HEK293 (cell line): Measurements from ENCODE around the gene MCM6.

Experiments used
- GLIS1 ChIP-seq: fragments of 450-650 bp; formaldehyde crosslinking; IDR thresholded peaks from 2 replicates; pipeline ENCODE4 v1.5.1; 2016; ENCODE audit warnings: missing biosample characterization, missing genetic modification characterization
- OVOL3 ChIP-seq: fragments of 450-650 bp; formaldehyde crosslinking; IDR thresholded peaks from 2 replicates; pipeline ENCODE4 v1.5.1; 2016; ENCODE audit warnings: missing biosample characterization, missing genetic modification characterization
- PRDM1 ChIP-seq: fragments of 450-650 bp; formaldehyde crosslinking; IDR thresholded peaks from 2 replicates; pipeline ENCODE4; 2016; ENCODE audit warnings: missing biosample characterization, missing genetic modification characterization
- SCRT1 ChIP-seq: fragments of 450-650 bp; formaldehyde crosslinking; IDR thresholded peaks from 2 replicates; pipeline ENCODE4 v1.5.1; 2016; ENCODE audit warnings: missing biosample characterization, missing genetic modification characterization, borderline replicate concordance
- SCRT2 ChIP-seq: fragments of 450-650 bp; formaldehyde crosslinking; IDR thresholded peaks from 2 replicates; pipeline ENCODE4 v1.5.1; 2016; ENCODE audit warnings: missing biosample characterization, missing genetic modification characterization
- ZBTB20 ChIP-seq: fragments of 450-650 bp; formaldehyde crosslinking; IDR thresholded peaks from 2 replicates; pipeline ENCODE4 v1.5.1; 2016; ENCODE audit warnings: missing biosample characterization, missing genetic modification characterization
- ZBTB48 ChIP-seq: fragments of 450-650 bp; formaldehyde crosslinking; IDR thresholded peaks from 2 replicates; pipeline ENCODE4 v1.5.1; 2016; ENCODE audit warnings: missing biosample characterization, missing genetic modification characterization
- ZIC2 ChIP-seq: fragments of 450-650 bp; formaldehyde crosslinking; IDR thresholded peaks from 2 replicates; pipeline ENCODE4 v1.5.1; 2016; ENCODE audit warnings: missing biosample characterization, missing genetic modification characterization
- ZNF121 ChIP-seq: fragments of 450-650 bp; formaldehyde crosslinking; IDR thresholded peaks from 2 replicates; pipeline ENCODE4 v1.5.1; 2016; ENCODE audit warnings: missing biosample characterization, missing genetic modification characterization
- ZNF138 ChIP-seq: fragments of 450-650 bp; formaldehyde crosslinking; IDR thresholded peaks from 2 replicates; pipeline ENCODE4 v1.5.1; 2016; ENCODE audit warnings: missing biosample characterization, missing genetic modification characterization, borderline replicate concordance
- ZNF140 ChIP-seq: fragments of 450-650 bp; formaldehyde crosslinking; IDR thresholded peaks from 2 replicates; pipeline ENCODE4 v1.5.1; 2016; ENCODE audit warnings: missing biosample characterization, missing genetic modification characterization
- ZNF19 ChIP-seq: fragments of 450-650 bp; formaldehyde crosslinking; IDR thresholded peaks from 2 replicates; pipeline ENCODE4; 2016; ENCODE audit warnings: missing biosample characterization, missing genetic modification characterization, low read depth
- ZNF223 ChIP-seq: fragments of 450-650 bp; formaldehyde crosslinking; IDR thresholded peaks from 2 replicates; pipeline ENCODE4 v1.5.1; 2016; ENCODE audit warnings: missing biosample characterization, missing genetic modification characterization
- ZNF24 ChIP-seq: fragments of 450-650 bp; formaldehyde crosslinking; IDR thresholded peaks from 2 replicates; pipeline ENCODE4 v1.5.1; 2016; ENCODE audit warnings: missing biosample characterization, missing genetic modification characterization
- ZNF311 ChIP-seq: fragments of 450-650 bp; formaldehyde crosslinking; IDR thresholded peaks from 2 replicates; pipeline ENCODE4 v1.5.1; 2017; ENCODE audit warnings: missing biosample characterization, missing genetic modification characterization, borderline replicate concordance
- ZNF366 ChIP-seq: fragments of 450-650 bp; formaldehyde crosslinking; conservative IDR thresholded peaks from 2 replicates; pipeline ENCODE4 v1.5.1; 2016; ENCODE audit warnings: missing biosample characterization, missing genetic modification characterization
- ZNF391 ChIP-seq: fragments of 450-650 bp; formaldehyde crosslinking; IDR thresholded peaks from 2 replicates; pipeline ENCODE4 v1.5.1; 2016; ENCODE audit warnings: low read depth, missing biosample characterization, missing genetic modification characterization, borderline replicate concordance
- ZNF394 ChIP-seq: fragments of 450-650 bp; formaldehyde crosslinking; IDR thresholded peaks from 2 replicates; pipeline ENCODE4 v1.5.1; 2016; ENCODE audit warnings: missing biosample characterization, missing genetic modification characterization, mild to moderate bottlenecking, moderate library complexity, borderline replicate concordance
- ZNF416 ChIP-seq: fragments of 450-650 bp; formaldehyde crosslinking; IDR thresholded peaks from 2 replicates; pipeline ENCODE4 v1.5.1; 2016; ENCODE audit warnings: missing biosample characterization, missing genetic modification characterization
- ZNF529 ChIP-seq: fragments of 450-650 bp; formaldehyde crosslinking; IDR thresholded peaks from 2 replicates; pipeline ENCODE4 v1.5.1; 2017; ENCODE audit warnings: missing genetic modification characterization, missing biosample characterization; ENCODE audit not compliant: insufficient replicate concordance
- ZNF571 ChIP-seq: fragments of 450-650 bp; formaldehyde crosslinking; IDR thresholded peaks from 2 replicates; pipeline ENCODE4 v1.5.0; 2017; ENCODE audit warnings: missing biosample characterization, missing genetic modification characterization
- ZNF610 ChIP-seq: fragments of 450-650 bp; formaldehyde crosslinking; IDR thresholded peaks from 2 replicates; pipeline ENCODE4 v1.5.1; 2016; ENCODE audit warnings: missing biosample characterization, missing genetic modification characterization, borderline replicate concordance
- ZNF621 ChIP-seq: fragments of 450-650 bp; formaldehyde crosslinking; IDR thresholded peaks from 2 replicates; pipeline ENCODE4 v1.5.1; 2017; ENCODE audit warnings: missing biosample characterization, missing genetic modification characterization
- ZNF626 ChIP-seq: fragments of 450-650 bp; sonication (Bioruptor Pico); formaldehyde crosslinking; IDR thresholded peaks from 2 replicates; pipeline ENCODE4 v1.5.1; 2018; ENCODE audit warnings: missing biosample characterization, missing genetic modification characterization, inconsistent platforms
- ZNF660 ChIP-seq: fragments of 450-650 bp; IDR thresholded peaks from 2 replicates; pipeline ENCODE4 v1.5.1; 2018; ENCODE audit warnings: missing biosample characterization, mild to moderate bottlenecking, missing genetic modification characterization
- ZNF768 ChIP-seq: fragments of 450-650 bp; formaldehyde crosslinking; IDR thresholded peaks from 2 replicates; pipeline ENCODE4 v1.5.1; 2018; ENCODE audit warnings: missing biosample characterization, mild to moderate bottlenecking, missing genetic modification characterization
- ZSCAN30 ChIP-seq: fragments of 450-650 bp; IDR thresholded peaks from 2 replicates; pipeline ENCODE4 v1.5.1; 2018; ENCODE audit warnings: missing biosample characterization, mild to moderate bottlenecking, missing genetic modification characterization, moderate library complexity
- TF ChIP-seq, protein P1 (sequence below): fragments of 450-650 bp; formaldehyde crosslinking; IDR thresholded peaks from 2 replicates; pipeline ENCODE4 v1.5.0; 2017; ENCODE audit warnings: missing biosample characterization, missing genetic modification characterization, borderline replicate concordance
- TF ChIP-seq, protein P2 (sequence below): fragments of 450-650 bp; formaldehyde crosslinking; IDR thresholded peaks from 2 replicates; pipeline ENCODE4 v1.5.1; 2016; ENCODE audit warnings: missing biosample characterization, missing genetic modification characterization
- TF ChIP-seq, protein P3 (sequence below): fragments of 450-650 bp; formaldehyde crosslinking; IDR thresholded peaks from 2 replicates; pipeline ENCODE4 v1.5.1; 2016; ENCODE audit warnings: missing biosample characterization, missing genetic modification characterization
- TF ChIP-seq, protein P4 (sequence below): fragments of 450-650 bp; formaldehyde crosslinking; optimal IDR thresholded peaks from 2 replicates; pipeline ENCODE3; 2016; ENCODE audit warnings: missing biosample characterization, mild to moderate bottlenecking, missing genetic modification characterization
- TF ChIP-seq, protein P5 (sequence below): fragments of 450-650 bp; formaldehyde crosslinking; IDR thresholded peaks from 2 replicates; pipeline ENCODE4 v1.5.1; 2016; ENCODE audit warnings: missing biosample characterization, missing genetic modification characterization
- TF ChIP-seq, protein P6 (sequence below): fragments of 450-650 bp; formaldehyde crosslinking; IDR thresholded peaks from 2 replicates; pipeline ENCODE4 v1.5.1; 2017; ENCODE audit warnings: missing biosample characterization, missing genetic modification characterization

The MCM6 gene

DNA sequence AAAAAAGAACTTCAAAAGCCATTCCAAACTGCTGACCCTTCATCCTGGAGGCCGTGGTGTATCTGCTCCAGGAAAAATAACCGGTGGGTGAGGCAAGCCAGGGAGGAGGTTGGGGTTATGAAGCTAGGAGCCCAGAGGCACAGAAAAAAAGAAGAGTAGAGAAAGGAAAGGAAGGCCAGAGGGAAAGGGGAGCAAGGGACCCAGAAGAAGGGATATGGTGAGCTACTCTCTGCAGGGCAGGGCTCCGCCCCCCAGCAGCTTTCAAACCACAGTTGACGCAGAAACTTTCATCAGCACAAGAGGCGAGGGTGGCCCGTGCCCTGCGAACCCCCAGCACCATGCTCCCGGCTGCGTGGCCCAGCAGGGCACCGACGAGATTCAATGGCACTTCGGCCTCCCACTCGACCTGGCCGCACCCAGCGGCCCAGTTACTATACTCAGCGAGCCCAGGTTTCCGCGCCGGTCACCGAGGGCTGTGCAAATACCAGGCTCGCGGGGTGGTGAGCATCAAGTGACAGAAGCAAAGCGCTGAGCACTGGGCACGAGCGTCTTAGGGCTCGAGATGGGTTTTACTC, 665 bp downstream of the MCM6 start (continued):
- TF ChIP-seq ZNF416 = no peak
- 0 out of 2 replicates have a peak, but pooled peaks have one; percentile 7 for TF ChIP-seq GLIS1 (tag by site-specific recombination)
- no peak for TF ChIP-seq ZNF621 (tag by site-specific recombination)
- TF ChIP-seq ZNF140 (tag by site-specific recombination) = no peak
- no peak for TF ChIP-seq SCRT2
- TF ChIP-seq, protein P1, sequence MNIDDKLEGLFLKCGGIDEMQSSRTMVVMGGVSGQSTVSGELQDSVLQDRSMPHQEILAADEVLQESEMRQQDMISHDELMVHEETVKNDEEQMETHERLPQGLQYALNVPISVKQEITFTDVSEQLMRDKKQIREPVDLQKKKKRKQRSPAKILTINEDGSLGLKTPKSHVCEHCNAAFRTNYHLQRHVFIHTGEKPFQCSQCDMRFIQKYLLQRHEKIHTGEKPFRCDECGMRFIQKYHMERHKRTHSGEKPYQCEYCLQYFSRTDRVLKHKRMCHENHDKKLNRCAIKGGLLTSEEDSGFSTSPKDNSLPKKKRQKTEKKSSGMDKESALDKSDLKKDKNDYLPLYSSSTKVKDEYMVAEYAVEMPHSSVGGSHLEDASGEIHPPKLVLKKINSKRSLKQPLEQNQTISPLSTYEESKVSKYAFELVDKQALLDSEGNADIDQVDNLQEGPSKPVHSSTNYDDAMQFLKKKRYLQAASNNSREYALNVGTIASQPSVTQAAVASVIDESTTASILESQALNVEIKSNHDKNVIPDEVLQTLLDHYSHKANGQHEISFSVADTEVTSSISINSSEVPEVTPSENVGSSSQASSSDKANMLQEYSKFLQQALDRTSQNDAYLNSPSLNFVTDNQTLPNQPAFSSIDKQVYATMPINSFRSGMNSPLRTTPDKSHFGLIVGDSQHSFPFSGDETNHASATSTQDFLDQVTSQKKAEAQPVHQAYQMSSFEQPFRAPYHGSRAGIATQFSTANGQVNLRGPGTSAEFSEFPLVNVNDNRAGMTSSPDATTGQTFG (tag by site-specific recombination) = no peak
- no peak for TF ChIP-seq ZNF311
- TF ChIP-seq ZSCAN30 (tag by site-specific recombination) = no peak
- TF ChIP-seq ZNF24 (tag by site-specific recombination) = no peak
- TF ChIP-seq, protein P2, sequence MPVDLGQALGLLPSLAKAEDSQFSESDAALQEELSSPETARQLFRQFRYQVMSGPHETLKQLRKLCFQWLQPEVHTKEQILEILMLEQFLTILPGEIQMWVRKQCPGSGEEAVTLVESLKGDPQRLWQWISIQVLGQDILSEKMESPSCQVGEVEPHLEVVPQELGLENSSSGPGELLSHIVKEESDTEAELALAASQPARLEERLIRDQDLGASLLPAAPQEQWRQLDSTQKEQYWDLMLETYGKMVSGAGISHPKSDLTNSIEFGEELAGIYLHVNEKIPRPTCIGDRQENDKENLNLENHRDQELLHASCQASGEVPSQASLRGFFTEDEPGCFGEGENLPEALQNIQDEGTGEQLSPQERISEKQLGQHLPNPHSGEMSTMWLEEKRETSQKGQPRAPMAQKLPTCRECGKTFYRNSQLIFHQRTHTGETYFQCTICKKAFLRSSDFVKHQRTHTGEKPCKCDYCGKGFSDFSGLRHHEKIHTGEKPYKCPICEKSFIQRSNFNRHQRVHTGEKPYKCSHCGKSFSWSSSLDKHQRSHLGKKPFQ (tag by site-specific recombination) = no peak
- no peak for TF ChIP-seq ZNF394 (tag by site-specific recombination)
- no peak for TF ChIP-seq ZNF223 (tag by site-specific recombination)
- TF ChIP-seq ZBTB20 = no peak
- no peak for TF ChIP-seq OVOL3 (tag by site-specific recombination)
- TF ChIP-seq, protein P3, sequence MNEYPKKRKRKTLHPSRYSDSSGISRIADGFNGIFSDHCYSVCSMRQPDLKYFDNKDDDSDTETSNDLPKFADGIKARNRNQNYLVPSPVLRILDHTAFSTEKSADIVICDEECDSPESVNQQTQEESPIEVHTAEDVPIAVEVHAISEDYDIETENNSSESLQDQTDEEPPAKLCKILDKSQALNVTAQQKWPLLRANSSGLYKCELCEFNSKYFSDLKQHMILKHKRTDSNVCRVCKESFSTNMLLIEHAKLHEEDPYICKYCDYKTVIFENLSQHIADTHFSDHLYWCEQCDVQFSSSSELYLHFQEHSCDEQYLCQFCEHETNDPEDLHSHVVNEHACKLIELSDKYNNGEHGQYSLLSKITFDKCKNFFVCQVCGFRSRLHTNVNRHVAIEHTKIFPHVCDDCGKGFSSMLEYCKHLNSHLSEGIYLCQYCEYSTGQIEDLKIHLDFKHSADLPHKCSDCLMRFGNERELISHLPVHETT (tag by site-specific recombination) = no peak
- no peak for TF ChIP-seq SCRT1 (tag by site-specific recombination)
- no peak for TF ChIP-seq ZNF391 (tag by site-specific recombination)
- no peak for TF ChIP-seq ZNF19 (tag by site-specific recombination)
- TF ChIP-seq ZNF768 (tag by site-specific recombination) = no peak
- TF ChIP-seq, protein P4, sequence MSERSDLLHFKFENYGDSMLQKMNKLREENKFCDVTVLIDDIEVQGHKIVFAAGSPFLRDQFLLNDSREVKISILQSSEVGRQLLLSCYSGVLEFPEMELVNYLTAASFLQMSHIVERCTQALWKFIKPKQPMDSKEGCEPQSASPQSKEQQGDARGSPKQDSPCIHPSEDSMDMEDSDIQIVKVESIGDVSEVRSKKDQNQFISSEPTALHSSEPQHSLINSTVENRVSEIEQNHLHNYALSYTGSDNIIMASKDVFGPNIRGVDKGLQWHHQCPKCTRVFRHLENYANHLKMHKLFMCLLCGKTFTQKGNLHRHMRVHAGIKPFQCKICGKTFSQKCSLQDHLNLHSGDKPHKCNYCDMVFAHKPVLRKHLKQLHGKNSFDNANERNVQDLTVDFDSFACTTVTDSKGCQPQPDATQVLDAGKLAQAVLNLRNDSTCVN (tag by site-specific recombination) = no peak
- TF ChIP-seq, protein P5, sequence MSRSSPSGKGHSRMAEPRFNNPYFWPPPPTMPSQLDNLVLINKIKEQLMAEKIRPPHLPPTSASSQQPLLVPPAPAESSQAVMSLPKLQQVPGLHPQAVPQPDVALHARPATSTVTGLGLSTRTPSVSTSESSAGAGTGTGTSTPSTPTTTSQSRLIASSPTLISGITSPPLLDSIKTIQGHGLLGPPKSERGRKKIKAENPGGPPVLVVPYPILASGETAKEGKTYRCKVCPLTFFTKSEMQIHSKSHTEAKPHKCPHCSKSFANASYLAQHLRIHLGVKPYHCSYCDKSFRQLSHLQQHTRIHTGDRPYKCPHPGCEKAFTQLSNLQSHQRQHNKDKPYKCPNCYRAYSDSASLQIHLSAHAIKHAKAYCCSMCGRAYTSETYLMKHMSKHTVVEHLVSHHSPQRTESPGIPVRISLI (tag by site-specific recombination) = no peak
- TF ChIP-seq ZNF660 (tag by site-specific recombination) = no peak
- TF ChIP-seq ZIC2 (tag by site-specific recombination) = peak; percentile 75
- TF ChIP-seq ZNF121 (tag by site-specific recombination) = no peak
- no peak for TF ChIP-seq ZNF138 (tag by site-specific recombination)
- TF ChIP-seq ZNF626 (tag by site-specific recombination) = no peak
- TF ChIP-seq ZNF571 (tag by site-specific recombination) = no peak
- peak; percentile 93 for TF ChIP-seq PRDM1 (tag by site-specific recombination)
- no peak for TF ChIP-seq ZNF610 (tag by site-specific recombination)
- peak; percentile 47; the same call in 1 of the 2 replicates for TF ChIP-seq ZBTB48 (tag by site-specific recombination)
- TF ChIP-seq, protein P6, sequence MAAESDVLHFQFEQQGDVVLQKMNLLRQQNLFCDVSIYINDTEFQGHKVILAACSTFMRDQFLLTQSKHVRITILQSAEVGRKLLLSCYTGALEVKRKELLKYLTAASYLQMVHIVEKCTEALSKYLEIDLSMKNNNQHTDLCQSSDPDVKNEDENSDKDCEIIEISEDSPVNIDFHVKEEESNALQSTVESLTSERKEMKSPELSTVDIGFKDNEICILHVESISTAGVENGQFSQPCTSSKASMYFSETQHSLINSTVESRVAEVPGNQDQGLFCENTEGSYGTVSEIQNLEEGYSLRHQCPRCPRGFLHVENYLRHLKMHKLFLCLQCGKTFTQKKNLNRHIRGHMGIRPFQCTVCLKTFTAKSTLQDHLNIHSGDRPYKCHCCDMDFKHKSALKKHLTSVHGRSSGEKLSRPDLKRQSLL (tag by site-specific recombination) = no peak
- no peak for TF ChIP-seq ZNF529 (tag by site-specific recombination)
- 0 out of 2 replicates have a peak, but pooled peaks have one; percentile 25 for TF ChIP-seq ZNF366 (tag by site-specific recombination)
